ENCODE data around the gene LRWD1. TPM values are rescaled to one million over a fixed set of nuclear protein-coding genes. Genes with fewer than 3 reads are reported as not detected.
A peak's percentile ranks its signal among the peaks of the same experiment; 100 is the strongest.

LRWD1 gene
- total RNA-seq: 11.2 TPM
- long read RNA-seq, transcript LRWD1-201 (15 exons, 2,215 nt): major isoform, 23 of 30 reads
- long read RNA-seq, partial matches to known transcripts: 3 of 30 reads
- long read RNA-seq, other reads (novel, unspliced or antisense): 4 of 30 reads

DNA sequence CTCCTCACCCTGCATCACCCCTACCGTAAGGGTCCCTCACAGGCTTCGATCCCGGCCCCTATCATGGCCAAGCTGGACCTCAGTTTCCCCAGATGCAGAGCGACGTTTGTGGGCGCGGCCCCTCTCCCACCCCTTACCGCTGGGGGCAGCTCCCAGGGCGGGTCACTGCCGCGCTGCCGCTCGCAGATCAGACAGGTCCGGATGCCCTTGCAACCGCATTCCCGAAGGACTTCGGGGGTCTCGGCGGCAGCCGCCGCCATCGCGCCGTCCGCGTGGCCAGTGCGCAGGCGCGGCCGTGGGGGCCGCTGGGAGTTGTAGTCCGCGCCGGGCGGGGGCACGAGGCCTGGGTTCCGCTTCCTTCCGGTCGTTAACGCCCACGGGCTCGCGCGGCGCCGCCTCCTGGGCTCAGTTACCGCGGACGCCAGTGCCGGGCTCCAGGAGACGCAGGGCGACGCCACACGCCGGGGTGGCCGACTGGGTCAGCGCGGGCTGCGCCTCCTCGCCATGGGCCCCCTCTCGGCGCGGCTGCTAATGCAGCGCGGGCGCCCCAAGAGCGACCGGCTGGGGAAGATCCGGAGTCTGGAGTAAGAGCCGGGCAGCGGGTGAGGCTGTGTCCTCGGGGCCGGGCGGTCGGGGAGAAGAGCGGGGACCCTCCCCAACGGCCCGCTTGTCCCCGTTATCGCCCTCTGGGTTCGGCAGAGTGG lies at the start of gene LRWD1, which contains the start of gene ALKBH4:
LRWD1 (plus strand) TSS at position 408 of the 704 bp plus-strand sequence; CDS start at position 505, 97 bp downstream.
ALKBH4 (minus strand) TSS at position 287 of the 704 bp plus-strand sequence; CDS start at position 260, 27 bp downstream.
- peak within 1 kb of the TSS; percentile 85 for H3K4me3 ChIP-seq
- no peaks in the 10 kb centered on the region for H3K27me3 ChIP-seq (ENCODE audit: low read depth)
- peak within 1 kb of the TSS; percentile 80 for H3K27ac ChIP-seq (replicated peaks)
- H3K36me3 ChIP-seq: peaks cover 1% of the 10 kb centered on the region
- peaks cover 42% of the 10 kb centered on the region for H3K4me1 ChIP-seq
- intact Hi-C loops (cut with micrococcal nuclease): no loop called here
- peak; percentile 96 for DNase-seq
- peak; percentile 42 for TF ChIP-seq CTCF (IDR thresholded peaks at IDR 0.05; ENCODE audit: borderline replicate concordance)
- no peaks in the 10 kb centered on the region for H3K9me3 ChIP-seq (replicated peaks)

DNA sequence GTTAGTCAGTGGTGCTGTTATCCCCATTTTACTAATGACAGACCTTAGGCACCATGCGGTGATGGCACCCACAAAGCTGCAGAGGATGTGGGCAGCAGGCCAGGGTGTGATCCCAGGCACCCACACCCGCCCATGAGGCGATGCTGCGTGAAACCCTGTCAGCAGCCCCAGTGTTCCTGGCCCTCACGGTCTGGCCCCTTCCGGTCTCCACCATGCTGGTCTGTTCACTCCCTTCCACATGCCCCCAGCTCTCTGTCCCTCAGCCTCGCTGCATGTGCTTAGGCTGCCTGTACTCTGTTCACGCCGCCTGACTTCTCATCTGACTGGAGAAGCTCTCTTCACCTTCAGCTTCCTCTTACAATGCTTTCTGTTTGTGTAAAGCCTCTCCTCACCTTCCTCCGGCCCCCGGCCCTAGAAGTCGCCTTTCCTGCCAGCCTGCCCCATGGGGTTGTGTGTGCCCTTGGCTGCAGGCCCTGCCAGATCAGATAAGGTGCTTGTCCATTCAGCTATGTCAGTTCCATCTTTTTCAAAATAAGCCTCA lies 49.0 kb upstream of the LRWD1 start:
- TF ChIP-seq CTCF (IDR thresholded peaks at IDR 0.05; ENCODE audit: borderline replicate concordance): no peak
- peaks cover 70% of the 10 kb centered on the region for H3K36me3 ChIP-seq
- no peaks in the 10 kb centered on the region for H3K9me3 ChIP-seq (replicated peaks)
- H3K4me1 ChIP-seq: peaks cover 12% of the 10 kb centered on the region
- H3K27me3 ChIP-seq (ENCODE audit: low read depth): no peaks in the 10 kb centered on the region
- no peak for DNase-seq
- intact Hi-C loops (cut with micrococcal nuclease): no loop called here
- no peak overlapping the region for H3K4me3 ChIP-seq
- H3K27ac ChIP-seq (replicated peaks): no peak overlapping the region

DNA sequence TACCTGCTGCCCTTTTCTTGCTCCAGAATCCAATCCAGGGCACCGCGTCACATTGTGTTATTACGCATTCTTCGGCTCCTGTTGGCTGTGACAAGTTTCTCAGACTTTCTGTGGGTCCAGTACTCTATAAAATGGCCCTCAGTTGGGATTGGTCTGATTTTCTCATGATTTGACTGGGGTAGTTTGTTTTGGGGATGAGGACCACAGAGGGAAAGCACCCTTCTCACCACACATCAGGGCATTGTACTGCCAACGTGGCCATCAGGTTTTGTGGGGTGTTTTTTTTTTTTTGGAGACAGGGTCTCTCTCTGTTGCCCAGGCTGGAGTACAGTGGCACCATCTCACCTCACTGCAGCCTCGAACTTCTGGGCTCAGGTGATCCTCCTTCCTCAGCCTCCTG lies 48.4 kb upstream of the LRWD1 start:
- TF ChIP-seq CTCF (IDR thresholded peaks at IDR 0.05; ENCODE audit: borderline replicate concordance): no peak
- no peak for DNase-seq
- Histone ChIP-seq H3K9me3 (replicated peaks) (no peaks in the 10 kb centered on the region), H3K36me3 (peaks cover 70% of the 10 kb centered on the region), H3K4me1 (peaks cover 12% of the 10 kb centered on the region), H3K27me3 (ENCODE audit: low read depth) (no peaks in the 10 kb centered on the region), H3K27ac (replicated peaks) (no peak overlapping the region), H3K4me3 (no peak overlapping the region)
- intact Hi-C loops (cut with micrococcal nuclease): no loop called here

- H3K27ac ChIP-seq (replicated peaks): no peak overlapping the region
- no peaks in the 10 kb centered on the region for H3K9me3 ChIP-seq (replicated peaks)
- DNase-seq: no peak
- intact Hi-C loops (cut with micrococcal nuclease): no loop called here
- no peaks in the 10 kb centered on the region for H3K27me3 ChIP-seq (ENCODE audit: low read depth)
- H3K4me3 ChIP-seq: no peak overlapping the region
- no peak for TF ChIP-seq CTCF (IDR thresholded peaks at IDR 0.05; ENCODE audit: borderline replicate concordance)
- peaks cover 70% of the 10 kb centered on the region for H3K36me3 ChIP-seq
- peaks cover 12% of the 10 kb centered on the region for H3K4me1 ChIP-seq
These were observed 47.7 kb upstream of the LRWD1 start for GRCh38 chr7:102417105-102417504.

DNA sequence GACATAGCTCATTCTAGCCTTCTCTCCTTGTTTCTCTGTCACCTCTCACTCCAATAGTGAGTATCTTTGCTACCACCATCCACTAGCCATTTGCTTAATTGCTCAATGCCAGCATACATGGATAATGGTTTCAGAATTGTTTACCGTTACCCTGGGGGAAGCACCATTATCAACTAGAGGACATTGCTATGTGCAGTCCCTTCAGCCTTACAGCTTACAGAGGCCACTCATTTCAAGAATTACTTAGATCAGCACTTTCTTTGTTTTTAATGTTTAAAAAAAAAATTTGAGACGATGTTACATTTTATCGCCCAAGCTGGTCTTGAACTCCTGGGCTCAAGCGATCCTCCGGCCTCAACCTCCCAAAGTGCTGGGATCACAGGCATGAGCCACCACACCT lies 46.2 kb upstream of the LRWD1 start:
- no peak for TF ChIP-seq CTCF (IDR thresholded peaks at IDR 0.05; ENCODE audit: borderline replicate concordance)
- no peak overlapping the region for H3K4me3 ChIP-seq
- peaks cover 69% of the 10 kb centered on the region for H3K36me3 ChIP-seq
- no peaks in the 10 kb centered on the region for H3K4me1 ChIP-seq
- intact Hi-C loops (cut with micrococcal nuclease): no loop called here
- DNase-seq: no peak
- no peak overlapping the region for H3K27ac ChIP-seq (replicated peaks)
- H3K9me3 ChIP-seq (replicated peaks): no peaks in the 10 kb centered on the region
- no peaks in the 10 kb centered on the region for H3K27me3 ChIP-seq (ENCODE audit: low read depth)
